Kidney (tissue), 14 donors: Measurements from ENCODE around the gene KIRREL3. TPM values are rescaled to one million over a fixed set of nuclear protein-coding genes. Genes with fewer than 3 reads are reported as not detected.
A peak's percentile ranks its signal among the peaks of the same experiment; 100 is the strongest.

Source experiments
- DNase-seq, 5 donors: peaks; one replicate each; pipeline ENCODE4 v3.0.0-alpha.2; 2013 to 2020
- FAIRE-seq: peaks from 2 replicates; lab custom pipeline; 2012; peaks lifted over from hg19 to GRCh38; lab: Jason Lieb, UNC
- H3K27ac ChIP-seq, 2 donors: one replicate each; pipeline ENCODE4 v1.7.0; 2013; ENCODE audit warnings: low read depth in 2 of 2, low read length in 2 of 2, inconsistent platforms in 1 of 2
- H3K27me3 ChIP-seq: one replicate; pipeline ENCODE4 v1.7.1; 2013; ENCODE audit warnings: low read length, inconsistent platforms; ENCODE audit not compliant: control insufficient read depth, insufficient read depth
- H3K36me3 ChIP-seq, 3 donors: one replicate each; pipeline versions ENCODE4 v1.7.0 to v1.7.1; 2013; ENCODE audit warnings: low read length in 3 of 3, control low read depth in 1 of 3, inconsistent platforms in 1 of 3; ENCODE audit not compliant: insufficient read depth in 3 of 3, control insufficient read depth in 2 of 3
- H3K4me1 ChIP-seq, 3 donors: one replicate each; pipeline versions ENCODE4 v1.7.0 to v1.7.1; 2013; ENCODE audit warnings: low read length in 3 of 3, inconsistent platforms in 1 of 3, low read depth in 1 of 3; ENCODE audit not compliant: control insufficient read depth in 2 of 3, insufficient read depth in 2 of 3
- H3K4me3 ChIP-seq, 3 donors: one replicate each; pipeline versions ENCODE4 v1.7.0 to v1.8.1; 2013; ENCODE audit warnings: low read length in 3 of 3, control low read depth in 1 of 3, inconsistent platforms in 1 of 3
- H3K9ac ChIP-seq, 3 donors: one replicate each; pipeline versions ENCODE4 v1.7.0 to v1.7.1; 2013; ENCODE audit warnings: low read length in 3 of 3, control low read depth in 1 of 3, inconsistent platforms in 1 of 3
- H3K9me3 ChIP-seq, 3 donors: one replicate each; pipeline versions ENCODE4 v1.7.0 to v1.7.1; 2013; ENCODE audit warnings: low read length in 3 of 3, control low read depth in 1 of 3, inconsistent platforms in 1 of 3; ENCODE audit not compliant: control insufficient read depth in 2 of 3, insufficient read depth in 1 of 3
- CTCF ChIP-seq: IDR thresholded peaks from 3 replicates; pipeline ENCODE4 v1.5.1; 2012; ENCODE audit warnings: mild to moderate bottlenecking, moderate library complexity, borderline replicate concordance; ENCODE audit not compliant: insufficient read depth; ENCODE audit errors: extremely low read depth
- intact Hi-C: fragments of 100-400 bp; cut with DNase I; formaldehyde crosslinking; loops from one replicate; pipeline ENCODE4 v1.11.1; 2022
- polyA plus RNA-seq: library from polyadenylated mRNA; stranded (reverse); fragments of 350-450 nt; fragmentation: Illumina TruSeq; extraction: RNeasy Lipid Tissue Mini Kit (QIAGEN cat#74804); gene quantifications from one replicate; pipeline ENCODE4 v1.2.3, GENCODE V29; 2014; ENCODE audit warnings: low read depth, low replicate concordance; ENCODE audit not compliant: insufficient read depth
- total RNA-seq: library from RNA; stranded (reverse); fragmentation: NEBNext Ultra II Directional; extraction: Animal tissue kit (Norgen Biotek cat#: 25700); gene quantifications from one replicate; pipeline ENCODE4 v1.2.1, GENCODE V29; 2021
- donor health status: control.
- donor health status: control.
- donor health status: control.
- donor health status: control.
- donor health status: control.
- donor health status: DM: yes; HTN: yes; CAD: no.
- donor health status: Normal renal cell carcinoma (clear cell type).

Gene KIRREL3
- total and polyA plus RNA-seq, 2 donors from 2014 or later = 0.19 to 0.22 TPM

GRCh38 chr11:126840975-126841374, 159.6 kb downstream of the KIRREL3 start:
- H3K9ac ChIP-seq = no peak overlapping the region
- peaks cover 0 to 2% (median 1%) of the 10 kb centered on the region in 3 donors for H3K9me3 ChIP-seq
- DNase-seq = no peak
- FAIRE-seq = no peak
- TF ChIP-seq CTCF = no peak
- no peak overlapping the region for H3K27ac ChIP-seq
- H3K4me3 ChIP-seq = no peak overlapping the region
- H3K36me3 ChIP-seq = no peaks in the 10 kb centered on the region
- intact Hi-C loops = no loop called here
- peaks cover 0 to 3% (median 0%) of the 10 kb centered on the region in 3 donors for H3K4me1 ChIP-seq
- H3K27me3 ChIP-seq = no peaks in the 10 kb centered on the region

- Histone ChIP-seq H3K9ac (no peak overlapping the region), H3K36me3 (no peaks in the 10 kb centered on the region), H3K4me1 (peaks cover 0 to 3% (median 0%) of the 10 kb centered on the region in 3 donors), H3K9me3 (peaks cover 0 to 6% (median 0%) of the 10 kb centered on the region in 3 donors), H3K4me3 (no peak overlapping the region), H3K27me3 (no peaks in the 10 kb centered on the region), H3K27ac (no peak overlapping the region)
- no peak for FAIRE-seq
- no peak for TF ChIP-seq CTCF
- peak in 2 of 5 donors; percentile 21 to 55 for DNase-seq
- intact Hi-C loops = no loop called here
Measured at GRCh38 chr11:126840201-126840886, 160.2 kb downstream of the KIRREL3 start.

- H3K27me3 ChIP-seq = no peaks in the 10 kb centered on the region
- peaks cover 0 to 3% (median 0%) of the 10 kb centered on the region in 3 donors for H3K4me1 ChIP-seq
- FAIRE-seq (no peak), DNase-seq (no peak)
- H3K9ac ChIP-seq = no peak overlapping the region
- H3K9me3 ChIP-seq = peaks cover 0 to 6% (median 0%) of the 10 kb centered on the region in 3 donors
- intact Hi-C loops = no loop called here
- no peak for TF ChIP-seq CTCF
- no peaks in the 10 kb centered on the region for H3K36me3 ChIP-seq
- no peak overlapping the region for H3K4me3 ChIP-seq
- no peak overlapping the region for H3K27ac ChIP-seq
Measured at GRCh38 chr11:126839496-126839895, 161.1 kb downstream of the KIRREL3 start.
